Parathyroid adenoma (tissue), 2 donors: Measurements from ENCODE around the gene CNTN2.

Source experiments
- H2AFZ ChIP-seq: fragments of 300-600 bp; sonication (generic); one replicate; pipeline ENCODE4 v1.7.0; 2017; ENCODE audit warnings: antibody characterized with exemption, mild to moderate bottlenecking
- H3K27ac ChIP-seq: fragments of 300-600 bp; sonication (generic); one replicate; pipeline ENCODE4 v1.7.0; 2017
- H3K27me3 ChIP-seq: fragments of 300-600 bp; sonication (generic); one replicate; pipeline ENCODE4 v1.7.0; 2017; ENCODE audit warnings: low read length; ENCODE audit not compliant: control insufficient read depth, insufficient read depth
- H3K36me3 ChIP-seq: fragments of 300-600 bp; sonication (generic); one replicate; pipeline ENCODE4 v1.7.0; 2017; ENCODE audit warnings: low read length; ENCODE audit not compliant: control insufficient read depth, insufficient read depth
- H3K4me1 ChIP-seq: fragments of 300-600 bp; sonication (generic); one replicate; pipeline ENCODE4 v1.7.0; 2017; ENCODE audit warnings: control low read depth
- H3K4me2 ChIP-seq: fragments of 300-600 bp; sonication (generic); one replicate; pipeline ENCODE4 v1.7.0; 2017; ENCODE audit warnings: low read length
- H3K4me3 ChIP-seq: fragments of 300-600 bp; sonication (generic); one replicate; pipeline ENCODE4 v1.7.0; 2017; ENCODE audit warnings: low read depth, low read length
- H3K79me2 ChIP-seq: fragments of 300-600 bp; sonication (generic); one replicate; pipeline ENCODE4 v1.7.0; 2017; ENCODE audit warnings: control low read depth
- H3K9ac ChIP-seq: fragments of 300-600 bp; sonication (generic); one replicate; pipeline ENCODE4 v1.7.0; 2017; ENCODE audit warnings: mild to moderate bottlenecking
- H3K9me3 ChIP-seq: fragments of 300-600 bp; sonication (generic); one replicate; pipeline ENCODE4 v1.7.0; 2017; ENCODE audit warnings: low read length; ENCODE audit not compliant: control insufficient read depth
- TF ChIP-seq, protein P1 (sequence below): fragments of 300-600 bp; sonication (generic); IDR thresholded peaks from one replicate; pipeline ENCODE4 v1.7.0; 2017; ENCODE audit warnings: antibody characterized with exemption, mild to moderate bottlenecking
- donor health status: primary hyperparathyroidism.

The CNTN2 gene

DNA sequence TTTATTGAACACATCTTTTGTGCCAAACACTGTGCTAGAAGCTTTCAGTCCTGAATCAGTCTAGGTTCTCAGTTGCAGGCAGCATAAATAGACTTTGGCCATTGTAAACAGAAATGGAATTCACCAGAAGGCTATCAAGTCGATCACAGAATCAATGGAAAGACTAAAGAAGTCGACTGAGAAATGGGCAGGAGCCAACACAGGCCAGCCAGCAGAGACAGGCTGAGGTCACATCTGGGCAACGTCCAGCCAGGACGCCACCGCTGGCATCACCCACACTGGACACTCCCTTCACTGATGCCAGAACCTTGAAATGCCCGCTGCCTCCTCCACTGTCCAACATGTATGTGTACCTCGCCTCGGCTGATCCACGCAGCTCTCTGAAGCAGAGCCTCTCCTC, 5.5 kb upstream of the CNTN2 start:
- Histone ChIP-seq H3K4me1 (no peaks in the 10 kb centered on the region), H3K27me3 (no peaks in the 10 kb centered on the region), H3K36me3 (no peaks in the 10 kb centered on the region), H3K4me3 (no peak overlapping the region), H3K9me3 (no peaks in the 10 kb centered on the region), H3K4me2 (no peak overlapping the region), H3K9ac (no peak overlapping the region), H3K79me2 (no peaks in the 10 kb centered on the region), H3K27ac (no peak overlapping the region), H2AFZ (no peak overlapping the region)
- TF ChIP-seq, protein P1, sequence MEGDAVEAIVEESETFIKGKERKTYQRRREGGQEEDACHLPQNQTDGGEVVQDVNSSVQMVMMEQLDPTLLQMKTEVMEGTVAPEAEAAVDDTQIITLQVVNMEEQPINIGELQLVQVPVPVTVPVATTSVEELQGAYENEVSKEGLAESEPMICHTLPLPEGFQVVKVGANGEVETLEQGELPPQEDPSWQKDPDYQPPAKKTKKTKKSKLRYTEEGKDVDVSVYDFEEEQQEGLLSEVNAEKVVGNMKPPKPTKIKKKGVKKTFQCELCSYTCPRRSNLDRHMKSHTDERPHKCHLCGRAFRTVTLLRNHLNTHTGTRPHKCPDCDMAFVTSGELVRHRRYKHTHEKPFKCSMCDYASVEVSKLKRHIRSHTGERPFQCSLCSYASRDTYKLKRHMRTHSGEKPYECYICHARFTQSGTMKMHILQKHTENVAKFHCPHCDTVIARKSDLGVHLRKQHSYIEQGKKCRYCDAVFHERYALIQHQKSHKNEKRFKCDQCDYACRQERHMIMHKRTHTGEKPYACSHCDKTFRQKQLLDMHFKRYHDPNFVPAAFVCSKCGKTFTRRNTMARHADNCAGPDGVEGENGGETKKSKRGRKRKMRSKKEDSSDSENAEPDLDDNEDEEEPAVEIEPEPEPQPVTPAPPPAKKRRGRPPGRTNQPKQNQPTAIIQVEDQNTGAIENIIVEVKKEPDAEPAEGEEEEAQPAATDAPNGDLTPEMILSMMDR, result no peak

- no peaks in the 10 kb centered on the region for H3K4me1 ChIP-seq
- no peak overlapping the region for H3K9ac ChIP-seq
- H3K36me3 ChIP-seq, result no peaks in the 10 kb centered on the region
- no peaks in the 10 kb centered on the region for H3K27me3 ChIP-seq
- TF ChIP-seq, protein P1, result no peak
- no peak overlapping the region for H3K4me2 ChIP-seq
- H3K27ac ChIP-seq, result no peak overlapping the region
- no peaks in the 10 kb centered on the region for H3K9me3 ChIP-seq
- H3K79me2 ChIP-seq, result no peaks in the 10 kb centered on the region
- H2AFZ ChIP-seq, result no peak overlapping the region
- H3K4me3 ChIP-seq, result no peak overlapping the region
These were observed 4.8 kb upstream of the CNTN2 start for GRCh38 chr1:205038132-205038786.

DNA sequence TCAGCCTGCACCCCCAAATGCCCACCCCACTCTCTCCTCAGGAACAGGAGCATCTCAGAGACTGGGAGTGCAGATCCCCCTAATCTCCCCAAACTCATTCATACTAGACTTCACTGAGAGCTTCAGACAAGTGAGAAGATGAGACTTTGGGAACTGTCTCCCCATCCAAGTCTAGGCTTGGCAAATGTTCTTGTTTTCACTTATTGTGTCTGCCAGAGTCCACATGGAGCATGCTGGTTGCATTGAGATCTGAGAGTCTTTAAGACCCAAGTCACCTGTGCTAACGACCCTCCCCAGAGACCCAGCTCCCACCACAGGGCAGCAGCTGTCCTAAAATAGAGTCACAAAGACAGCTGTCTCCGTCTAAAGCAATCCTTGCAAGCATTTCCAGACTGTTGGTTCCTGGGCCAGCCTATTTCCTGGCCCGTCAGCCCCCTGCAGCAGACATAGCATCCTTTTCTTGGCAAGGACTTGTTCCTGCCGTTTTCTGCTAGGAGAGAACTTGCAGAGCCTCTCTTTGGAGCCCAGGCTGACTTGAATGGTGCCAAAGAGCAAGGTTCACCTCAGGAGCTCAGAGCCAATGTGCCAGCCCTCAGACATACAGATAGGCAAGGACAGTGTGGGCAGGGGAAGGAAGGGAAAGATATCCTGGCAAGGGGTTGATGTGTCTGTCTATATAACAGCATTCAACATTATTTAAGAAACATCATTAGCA, 1.9 kb upstream of the CNTN2 start:
- Histone ChIP-seq H3K27me3 (peaks cover 5% of the 10 kb centered on the region), H3K27ac (no peak overlapping the region), H3K36me3 (no peaks in the 10 kb centered on the region), H3K4me2 (no peak overlapping the region), H3K9ac (no peak overlapping the region), H3K4me3 (no peak overlapping the region), H2AFZ (no peak overlapping the region), H3K9me3 (no peaks in the 10 kb centered on the region), H3K79me2 (no peaks in the 10 kb centered on the region), H3K4me1 (no peaks in the 10 kb centered on the region)
- TF ChIP-seq, protein P1, result no peak

- peaks cover 5% of the 10 kb centered on the region for H3K27me3 ChIP-seq
- no peak overlapping the region for H2AFZ ChIP-seq
- no peaks in the 10 kb centered on the region for H3K79me2 ChIP-seq
- H3K27ac ChIP-seq, result no peak overlapping the region
- H3K4me3 ChIP-seq, result no peak overlapping the region
- no peaks in the 10 kb centered on the region for H3K4me1 ChIP-seq
- H3K4me2 ChIP-seq, result no peak overlapping the region
- TF ChIP-seq, protein P1, result no peak
- H3K9ac ChIP-seq, result no peak overlapping the region
- no peaks in the 10 kb centered on the region for H3K36me3 ChIP-seq
- H3K9me3 ChIP-seq, result no peaks in the 10 kb centered on the region
These were observed 758 bp upstream of the CNTN2 start for GRCh38 chr1:205041998-205042910.
